Thymus (tissue), 11 donors: Measurements from ENCODE around the gene SORBS2. TPM values are rescaled to one million over a fixed set of nuclear protein-coding genes. Genes with fewer than 3 reads are reported as not detected.

ENCODE experiments used
- DNase-seq, 9 donors: peaks; one replicate each; pipeline ENCODE4 v3.0.0-alpha.2; 2013; ENCODE audit warnings: low spot score in 9 of 9, low read depth in 6 of 9, missing footprints in 1 of 9
- H3K27ac ChIP-seq, 2 donors: one replicate each; pipeline ENCODE4 v1.5.1; 2013; ENCODE audit warnings: control low read depth in 1 of 2, low read depth in 1 of 2, low read length in 1 of 2, mild to moderate bottlenecking in 1 of 2, moderate library complexity in 1 of 2
- H3K27me3 ChIP-seq, 2 donors: one replicate each; pipeline ENCODE4 v1.5.1; 2013; ENCODE audit warnings: low read length in 1 of 2; ENCODE audit not compliant: control insufficient read depth in 2 of 2, insufficient read depth in 1 of 2
- H3K36me3 ChIP-seq, 2 donors: one replicate each; pipeline ENCODE4 v1.5.1; 2013; ENCODE audit warnings: low read length in 1 of 2, mild to moderate bottlenecking in 1 of 2, moderate library complexity in 1 of 2; ENCODE audit not compliant: control insufficient read depth in 2 of 2, insufficient read depth in 2 of 2
- H3K4me1 ChIP-seq, 2 donors: one replicate each; pipeline ENCODE4 v1.5.1; 2013; ENCODE audit warnings: low read length in 2 of 2; ENCODE audit not compliant: control insufficient read depth in 2 of 2, insufficient read depth in 2 of 2
- H3K4me3 ChIP-seq, 2 donors: one replicate each; pipeline ENCODE4 v1.5.1; 2013; ENCODE audit warnings: low read length in 2 of 2, control low read depth in 1 of 2, mild to moderate bottlenecking in 1 of 2
- H3K9me3 ChIP-seq, 2 donors: one replicate each; pipeline ENCODE4 v1.5.1; 2013; ENCODE audit warnings: low read length in 1 of 2, mild to moderate bottlenecking in 1 of 2; ENCODE audit not compliant: control insufficient read depth in 2 of 2, insufficient read depth in 1 of 2
- WGBS: extraction: QIAGEN DNeasy Blood & Tissue Kit; methylation state at CpG from one replicate; pipeline ENCODE4 v1.1.7; 2013; 5-methylcytosine and 5-hydroxymethylcytosine counted together
- polyA plus RNA-seq: library from polyadenylated mRNA; stranded (reverse); fragments of 200-250 nt; gene quantifications from one replicate; pipeline ENCODE4 v1.2.3, GENCODE V29; 2013
- total RNA-seq: library from RNA; stranded (reverse); fragments of 120-200 nt; gene quantifications from one replicate; pipeline ENCODE4 v1.2.4, GENCODE V29; 2013
- donor health status: healthy.

SORBS2 gene
- total and polyA plus RNA-seq, 2 donors = 13.8 to 78.6 TPM

DNA sequence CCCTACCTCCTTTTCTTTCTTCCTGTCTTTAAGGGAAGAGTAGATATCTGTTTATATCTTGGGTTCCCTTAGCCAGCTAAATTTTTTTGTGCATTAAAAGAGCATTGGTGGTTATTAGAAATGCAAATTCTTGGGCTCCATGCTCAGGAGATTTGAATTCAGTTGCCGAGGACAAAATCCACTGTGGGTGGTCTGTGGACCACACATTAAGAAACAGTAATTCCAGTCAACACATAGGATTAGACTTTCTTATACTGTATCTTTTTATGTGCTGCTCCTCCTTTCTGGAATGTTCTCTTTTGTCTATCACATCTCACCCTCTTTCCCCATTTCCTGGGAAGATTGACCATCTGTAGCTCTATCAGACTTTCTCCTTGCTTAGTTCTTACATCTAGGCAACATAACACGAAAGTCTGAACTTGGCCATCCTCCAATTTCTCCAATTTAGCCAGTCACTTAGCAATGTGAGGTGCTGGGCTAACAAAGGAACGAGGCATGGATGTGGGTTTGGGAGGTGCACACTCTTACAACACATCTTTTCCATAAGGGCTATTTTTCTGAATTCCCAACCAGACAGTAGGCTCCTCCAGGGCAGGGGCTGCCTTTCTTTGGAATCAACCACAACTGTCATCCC lies 271.4 kb downstream of the SORBS2 start:
- no peaks in the 10 kb centered on the region for H3K9me3 ChIP-seq
- DNase-seq = no peak
- peaks cover 7 to 29% of the 10 kb centered on the region in 2 donors for H3K27me3 ChIP-seq
- H3K36me3 ChIP-seq = no peaks in the 10 kb centered on the region
- H3K4me3 ChIP-seq = no peak overlapping the region
- peak overlapping the region in 1 of 2 donors; percentile 11 for H3K27ac ChIP-seq
- WGBS = 77% methylated on average over 3 of the region's 3 CpGs
- H3K4me1 ChIP-seq = no peaks in the 10 kb centered on the region

DNA sequence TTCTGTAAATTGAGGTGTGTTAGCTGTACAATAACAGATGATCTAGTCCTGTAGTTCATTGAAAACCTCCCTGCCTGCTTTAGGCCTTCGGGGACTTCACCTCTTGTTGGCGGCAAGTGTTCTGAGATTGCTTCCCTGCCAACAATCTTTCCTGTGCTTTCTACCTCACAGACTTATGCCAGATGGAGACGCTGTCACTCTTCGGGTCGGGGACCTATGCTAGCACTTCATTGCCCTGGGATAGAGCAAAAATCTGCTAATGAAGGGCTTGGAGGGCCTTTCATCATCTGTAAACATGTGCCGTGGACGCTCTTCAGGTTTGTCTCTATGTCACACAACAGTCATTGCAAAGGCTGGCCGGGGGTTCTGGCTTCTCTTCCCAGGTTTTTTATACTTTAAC lies 272.0 kb downstream of the SORBS2 start:
- no peaks in the 10 kb centered on the region for H3K9me3 ChIP-seq
- no peaks in the 10 kb centered on the region for H3K36me3 ChIP-seq
- peaks cover 13 to 34% of the 10 kb centered on the region in 2 donors for H3K27me3 ChIP-seq
- 83% methylated on average over 8 of the region's 8 CpGs for WGBS
- H3K4me1 ChIP-seq = no peaks in the 10 kb centered on the region
- no peak overlapping the region for H3K27ac ChIP-seq
- no peak for DNase-seq
- no peak overlapping the region for H3K4me3 ChIP-seq

DNA sequence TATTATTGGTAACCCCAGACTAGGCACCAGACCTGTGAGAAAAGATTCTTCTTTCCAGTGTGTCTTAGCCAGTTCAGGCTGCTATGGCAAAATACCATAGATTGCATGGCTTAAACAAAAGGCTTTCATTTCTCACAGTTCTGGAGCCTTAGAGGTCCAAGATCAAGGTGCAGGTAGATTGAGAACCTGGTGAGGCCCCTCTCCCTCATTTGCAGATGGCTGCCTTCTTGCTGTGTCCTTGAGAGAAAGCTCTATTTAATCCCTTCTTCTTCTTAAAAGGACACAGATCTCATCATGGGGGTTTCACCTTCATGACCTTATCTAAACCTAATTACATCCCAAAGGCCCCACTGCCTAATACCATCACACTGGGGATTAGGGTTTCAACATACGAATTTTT lies 273.2 kb downstream of the SORBS2 start:
- Histone ChIP-seq H3K27me3 (peaks cover 20 to 45% of the 10 kb centered on the region in 2 donors), H3K9me3 (no peaks in the 10 kb centered on the region), H3K36me3 (no peaks in the 10 kb centered on the region), H3K27ac (no peak overlapping the region), H3K4me3 (no peak overlapping the region), H3K4me1 (no peaks in the 10 kb centered on the region)
- DNase-seq = no peak
- 39% methylated on average over 1 of the region's 1 CpG for WGBS

DNA sequence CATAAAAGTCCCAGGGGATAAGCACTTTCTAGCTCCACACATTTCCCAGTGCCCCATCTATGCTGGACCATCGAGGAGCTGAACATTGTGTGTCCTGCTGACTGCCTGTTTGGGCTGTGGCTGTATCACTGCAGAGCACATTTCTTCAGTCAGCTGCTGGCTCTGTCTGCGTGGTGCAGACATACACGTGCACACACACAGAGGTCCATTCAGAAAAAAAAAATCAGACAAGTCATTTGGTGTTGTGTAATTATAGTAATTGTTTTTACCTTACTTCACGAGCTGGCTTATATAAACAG lies 275.6 kb downstream of the SORBS2 start:
- no peak overlapping the region for H3K27ac ChIP-seq
- no peak overlapping the region for H3K4me3 ChIP-seq
- 16% methylated on average over 4 of the region's 4 CpGs for WGBS

DNA sequence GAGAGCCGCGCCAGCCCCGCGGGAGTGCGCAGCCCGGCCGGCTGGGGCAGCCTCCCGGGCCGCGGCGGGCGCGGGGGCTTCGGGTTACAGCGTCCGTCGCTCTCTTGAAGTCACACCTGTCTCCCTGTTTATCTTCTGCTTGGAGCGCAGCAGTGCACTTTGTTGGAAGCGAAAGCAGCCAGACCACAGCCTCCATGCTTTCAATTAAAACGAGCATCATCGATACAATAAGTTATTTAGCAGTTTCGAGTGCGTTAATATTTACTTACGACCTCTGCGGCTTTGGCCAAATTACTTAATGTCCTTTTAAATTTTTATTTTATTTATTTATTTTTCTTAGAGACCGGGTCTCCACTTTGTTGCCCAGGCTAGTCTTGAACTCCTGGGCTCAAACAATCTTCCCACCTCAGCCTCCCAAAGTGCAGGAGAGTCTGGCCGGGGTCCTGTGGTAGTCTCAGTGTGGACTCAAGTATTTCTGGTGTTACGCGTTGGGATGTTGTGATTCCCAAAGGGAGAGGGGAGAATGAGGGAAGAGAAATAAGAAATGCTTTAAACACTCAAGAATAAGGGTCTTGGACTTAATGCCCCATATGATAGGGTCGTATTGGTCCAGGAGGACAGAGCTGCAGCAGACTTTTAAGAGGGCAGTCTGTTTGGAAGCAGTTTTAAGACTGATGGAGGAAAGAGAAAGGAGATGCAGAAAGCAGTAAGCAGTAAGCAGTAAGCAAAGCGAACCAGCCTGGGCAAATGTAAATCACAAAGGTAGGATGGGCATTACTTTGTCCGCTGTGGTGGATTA lies 276.2 kb downstream of the SORBS2 start:
- H3K27ac ChIP-seq = no peak overlapping the region
- DNase-seq = no peak
- H3K27me3 ChIP-seq = peaks cover 20 to 57% of the 10 kb centered on the region in 2 donors
- H3K36me3 ChIP-seq = no peaks in the 10 kb centered on the region
- H3K4me1 ChIP-seq = no peaks in the 10 kb centered on the region
- H3K9me3 ChIP-seq = no peaks in the 10 kb centered on the region
- H3K4me3 ChIP-seq = peak overlapping the region in 1 of 2 donors; percentile 25
- 14% methylated on average over 32 of the region's 32 CpGs for WGBS

More for the DNA sequence above, 275.6 kb downstream of the SORBS2 start:
- DNase-seq = no peak
- H3K9me3 ChIP-seq = no peaks in the 10 kb centered on the region
- peaks cover 20 to 57% of the 10 kb centered on the region in 2 donors for H3K27me3 ChIP-seq
- no peaks in the 10 kb centered on the region for H3K36me3 ChIP-seq
- no peaks in the 10 kb centered on the region for H3K4me1 ChIP-seq
